HG02610 (cell line): Measurements from ENCODE around the gene WSCD1.

Experiments used
- ATAC-seq: cut with Tn5 transposase; IDR thresholded peaks from one replicate; pipeline ENCODE4 v1.9.1; 2021; ENCODE audit warnings: mild to moderate bottlenecking, moderate library complexity; ENCODE audit not compliant: unreplicated experiment

Gene WSCD1

GRCh38 chr17:6057562-6057961 is 12.6 kb upstream of the WSCD1 start:
- ATAC-seq = no peak

- no peak for ATAC-seq
These were observed 10.8 kb upstream of the WSCD1 start for GRCh38 chr17:6059406-6059805.

DNA sequence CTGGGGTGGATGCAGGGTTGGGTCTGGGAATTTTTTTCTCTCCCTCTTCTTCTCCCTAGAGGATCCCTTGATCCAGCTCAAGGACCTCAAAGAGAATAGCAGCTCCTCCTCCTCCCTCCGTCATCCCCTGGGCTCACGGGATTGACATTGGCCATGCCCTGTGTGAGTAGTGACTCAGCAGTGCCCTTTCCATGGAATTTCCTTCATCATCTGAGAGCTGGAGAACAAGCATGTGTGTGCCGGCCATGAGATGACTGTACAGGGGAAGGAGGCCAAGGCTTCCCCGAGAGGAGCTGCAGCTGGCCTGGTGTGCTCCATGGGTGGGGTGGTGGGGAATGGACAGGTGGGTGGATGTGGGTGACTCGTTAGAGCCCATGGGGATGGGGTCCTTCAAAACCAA is 8.9 kb upstream of the WSCD1 start:
- no peak for ATAC-seq

- ATAC-seq = no peak
These were observed 5.3 kb upstream of the WSCD1 start for GRCh38 chr17:6064868-6065267.

DNA sequence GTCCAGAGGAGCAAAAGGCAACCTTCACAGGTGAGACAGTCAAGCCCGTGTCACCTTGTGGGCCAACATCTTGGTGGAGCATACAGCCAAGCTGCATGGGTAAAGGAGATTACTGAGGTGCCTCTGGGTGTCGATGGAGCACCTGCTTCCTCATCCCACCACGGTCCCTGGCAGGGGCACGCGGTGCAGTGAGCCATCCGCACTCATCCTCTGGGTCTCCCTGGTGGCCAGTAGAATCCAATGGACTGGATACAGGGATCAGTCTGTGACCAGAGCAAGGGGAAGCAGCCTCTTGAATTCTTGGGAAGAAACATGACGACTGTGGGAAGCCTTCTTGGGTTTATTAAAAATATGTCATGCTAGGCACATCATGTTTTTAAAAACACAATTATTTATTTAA is 4.8 kb upstream of the WSCD1 start:
- ATAC-seq = no peak

DNA sequence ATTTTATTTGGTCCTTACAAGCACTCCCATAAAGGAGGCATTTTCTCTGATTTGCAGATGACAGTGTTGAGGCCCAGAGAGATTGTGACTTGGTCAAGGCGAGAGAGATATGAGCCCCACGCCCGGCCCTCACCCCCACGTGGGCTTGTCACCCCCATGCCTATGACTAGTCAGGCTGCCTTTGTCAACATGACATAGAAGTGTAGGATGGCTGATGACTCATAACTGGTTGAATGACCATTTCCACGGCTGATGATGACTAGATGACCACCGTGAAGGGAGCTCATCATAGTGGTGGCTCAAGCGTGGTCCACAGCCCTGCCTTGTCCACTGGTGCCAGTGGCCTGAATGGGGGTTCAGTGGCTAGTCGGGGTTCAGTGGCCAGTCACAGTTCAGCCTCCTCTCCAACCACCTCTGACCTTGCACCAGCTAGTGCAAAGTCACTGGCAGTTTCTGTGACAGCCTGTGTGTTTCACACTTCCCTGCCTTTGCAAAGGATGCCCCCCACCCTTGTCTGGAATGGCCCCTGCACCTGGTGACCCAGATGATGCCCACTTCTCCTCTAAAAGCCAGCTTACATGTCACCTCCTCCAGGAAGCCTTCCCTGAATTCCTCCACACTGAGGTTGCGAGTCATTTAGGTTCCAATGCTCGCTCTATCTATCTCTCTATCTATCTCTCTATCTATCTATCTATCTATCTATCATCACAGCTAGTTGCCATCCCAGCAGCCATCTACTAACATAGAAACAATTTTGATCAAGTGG is 3.8 kb upstream of the WSCD1 start:
- no peak for ATAC-seq

DNA sequence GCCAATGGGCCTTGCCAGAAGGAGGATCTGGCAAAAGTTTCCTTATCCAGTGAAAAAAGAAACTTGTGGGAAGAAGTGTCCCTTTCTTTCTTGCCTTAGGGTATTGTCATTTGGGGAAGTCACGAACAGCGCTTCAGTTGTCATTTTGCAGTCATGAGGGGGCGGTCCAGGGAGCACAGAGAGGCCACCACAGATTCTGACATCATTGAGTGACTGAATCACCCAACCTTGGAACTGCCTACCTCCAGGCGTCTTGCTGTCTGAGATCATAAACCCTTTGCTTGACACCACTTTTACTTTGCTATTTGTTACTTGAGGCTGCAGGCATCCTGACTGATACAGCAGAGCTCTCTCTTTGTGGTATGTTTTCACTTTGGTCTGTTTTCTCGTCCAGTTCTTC is 3.1 kb upstream of the WSCD1 start:
- no peak for ATAC-seq

DNA sequence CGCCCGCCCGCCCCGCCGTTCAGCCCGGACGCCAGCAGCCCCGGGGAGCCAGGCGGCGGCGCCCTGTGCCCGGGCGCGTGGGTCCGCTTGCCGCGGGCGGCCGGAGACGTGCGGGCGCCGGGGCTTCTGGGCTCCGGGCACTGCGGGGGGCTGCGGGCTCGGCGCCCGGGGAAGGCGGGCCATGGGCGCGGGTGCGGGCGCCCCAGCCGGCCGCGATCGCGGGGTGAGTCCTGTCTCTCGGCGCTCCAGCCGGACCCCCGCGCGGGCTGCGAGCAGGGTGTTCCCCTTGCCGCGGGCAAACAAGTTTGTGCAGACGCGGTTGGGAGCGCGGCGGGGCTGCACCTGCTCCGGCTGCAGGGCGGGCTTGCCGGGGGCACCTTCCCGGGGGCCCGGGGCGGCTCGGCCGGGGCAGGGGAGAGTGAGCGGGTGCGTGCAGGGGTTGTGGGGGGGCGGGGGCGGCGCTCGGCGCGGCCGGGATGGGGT is 292 bp downstream of the WSCD1 start:
- ATAC-seq = no peak

- ATAC-seq = no peak
These were observed 833 bp downstream of the WSCD1 start for GRCh38 chr17:6070913-6071511.

DNA sequence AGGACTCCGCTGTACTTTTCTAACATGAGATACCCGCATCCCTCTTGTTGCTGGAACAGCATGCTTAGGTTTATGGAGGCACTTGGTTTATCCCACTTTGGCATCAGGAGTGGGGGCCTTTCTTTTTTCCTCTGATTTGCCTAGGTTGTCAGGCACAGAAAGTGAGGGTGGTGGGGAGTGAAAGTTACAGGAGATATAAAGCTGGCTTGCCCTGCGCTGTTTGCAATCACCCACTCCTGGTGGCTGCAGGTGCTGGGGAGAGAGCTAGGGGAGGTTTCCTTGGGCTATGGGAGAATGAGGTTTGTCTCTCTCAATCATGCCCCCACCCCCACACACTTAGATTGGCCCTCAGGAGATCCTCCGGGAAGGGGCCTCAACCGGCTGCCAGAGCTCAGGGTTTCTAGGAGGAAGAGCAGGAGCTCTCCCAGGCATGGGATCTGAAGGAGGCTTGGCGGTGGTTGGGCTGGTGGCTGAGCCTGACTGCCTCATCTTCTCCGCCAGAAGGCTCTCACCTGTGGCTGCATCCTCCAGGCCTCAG is 1.4 kb downstream of the WSCD1 start:
- no peak for ATAC-seq

- no peak for ATAC-seq
These were observed 2.0 kb downstream of the WSCD1 start for GRCh38 chr17:6072157-6072556.

DNA sequence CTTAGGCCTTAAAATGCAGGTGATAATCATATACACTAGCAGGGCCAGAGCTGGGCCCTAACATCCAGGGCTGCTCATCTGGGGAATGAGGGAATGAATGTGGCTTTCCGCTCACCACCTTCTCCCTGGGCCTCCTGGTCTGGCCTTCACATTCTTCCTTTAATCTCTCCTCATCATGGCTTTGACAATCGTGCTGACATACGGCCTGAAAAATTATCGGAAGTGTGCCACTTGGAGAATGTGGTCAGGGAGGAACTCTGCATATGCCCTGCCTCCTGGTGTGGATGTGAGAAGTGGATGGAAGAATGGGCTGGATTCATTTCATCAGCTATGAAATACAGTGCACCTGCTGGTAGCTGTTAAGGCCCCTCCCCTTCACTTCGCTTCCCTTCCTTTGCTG is 2.4 kb downstream of the WSCD1 start:
- no peak for ATAC-seq

- ATAC-seq = no peak
These were observed 3.4 kb downstream of the WSCD1 start for GRCh38 chr17:6073620-6074019.

GRCh38 chr17:6075050-6075449 is 4.9 kb downstream of the WSCD1 start:
- ATAC-seq = no peak

DNA sequence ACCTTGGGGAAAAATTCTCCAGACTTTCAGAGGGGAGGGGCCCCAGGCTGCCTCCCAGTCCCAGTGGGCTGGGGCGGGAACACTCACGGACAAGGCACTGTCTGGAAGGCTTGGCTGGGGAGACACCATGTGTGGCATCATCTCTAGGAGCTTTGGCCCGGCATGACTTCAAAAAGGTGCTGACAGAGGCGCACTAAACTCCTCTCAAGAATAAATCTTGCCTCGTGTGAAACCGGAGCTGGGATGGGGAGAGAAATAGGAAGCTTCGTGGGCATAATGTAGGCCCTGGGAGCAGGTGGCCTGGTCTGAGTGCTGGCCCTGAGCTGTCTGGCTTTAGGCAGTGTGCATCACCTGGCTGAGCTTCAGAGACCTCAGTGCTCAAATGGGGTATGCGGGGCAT is 5.7 kb downstream of the WSCD1 start:
- no peak for ATAC-seq

- ATAC-seq = no peak
These were observed 7.6 kb downstream of the WSCD1 start for GRCh38 chr17:6077752-6078151.

GRCh38 chr17:6078458-6078871 is 8.3 kb downstream of the WSCD1 start:
- no peak for ATAC-seq

DNA sequence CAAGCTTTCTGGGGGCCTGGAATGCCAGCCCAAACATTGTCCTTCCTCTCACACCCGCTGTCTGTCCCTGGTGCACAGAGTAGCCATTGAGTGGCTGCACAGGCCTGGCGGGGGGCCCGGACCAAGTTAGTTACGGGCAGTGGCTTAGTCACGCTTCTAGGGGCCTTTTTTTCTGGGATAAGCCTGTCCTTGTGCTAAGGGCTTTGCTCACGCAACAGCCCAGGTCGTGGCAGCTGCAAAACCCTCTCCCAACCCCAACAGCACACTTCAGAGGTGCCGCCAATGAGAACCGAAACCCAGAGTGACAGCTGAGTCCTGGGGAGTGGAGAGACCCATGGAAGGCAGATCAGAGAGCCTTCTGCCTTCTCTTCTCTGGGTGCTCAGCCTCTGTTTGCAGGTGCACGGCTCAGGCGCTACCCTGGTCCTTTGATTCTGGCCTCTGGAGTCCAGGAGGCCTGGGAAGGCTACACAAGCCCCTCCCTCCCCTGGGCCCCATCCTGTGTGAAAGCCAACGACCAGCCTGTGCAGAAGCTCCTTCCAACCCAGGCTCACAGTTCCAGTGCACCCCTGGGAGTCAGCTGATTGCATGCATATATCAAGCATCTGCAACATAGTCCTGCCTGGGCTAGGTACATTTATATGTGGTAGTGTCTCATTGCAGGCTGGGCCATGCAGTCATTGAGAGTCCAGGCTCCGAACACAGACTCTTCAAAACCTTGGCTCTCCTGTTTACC is 9.1 kb downstream of the WSCD1 start:
- ATAC-seq = no peak

DNA sequence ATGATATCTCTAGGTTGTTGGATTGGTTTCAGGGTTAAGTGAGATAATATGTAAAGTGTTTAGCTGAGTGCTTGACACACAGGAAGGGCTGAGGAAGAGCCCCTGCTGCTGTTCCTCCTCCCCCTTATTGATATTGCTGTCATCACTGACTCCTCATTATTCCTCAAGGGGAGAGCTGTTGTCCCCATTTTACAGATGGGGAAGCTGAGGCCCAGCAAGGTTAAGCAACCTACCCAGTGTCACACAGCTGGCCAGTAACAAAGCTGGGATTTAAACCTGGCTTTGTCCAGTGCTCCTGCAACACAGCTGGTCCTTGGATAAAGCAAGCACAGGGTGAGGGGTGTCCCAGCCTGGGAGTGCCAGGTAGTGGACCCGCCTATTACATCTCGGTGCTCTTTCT is 9.8 kb downstream of the WSCD1 start:
- no peak for ATAC-seq

DNA sequence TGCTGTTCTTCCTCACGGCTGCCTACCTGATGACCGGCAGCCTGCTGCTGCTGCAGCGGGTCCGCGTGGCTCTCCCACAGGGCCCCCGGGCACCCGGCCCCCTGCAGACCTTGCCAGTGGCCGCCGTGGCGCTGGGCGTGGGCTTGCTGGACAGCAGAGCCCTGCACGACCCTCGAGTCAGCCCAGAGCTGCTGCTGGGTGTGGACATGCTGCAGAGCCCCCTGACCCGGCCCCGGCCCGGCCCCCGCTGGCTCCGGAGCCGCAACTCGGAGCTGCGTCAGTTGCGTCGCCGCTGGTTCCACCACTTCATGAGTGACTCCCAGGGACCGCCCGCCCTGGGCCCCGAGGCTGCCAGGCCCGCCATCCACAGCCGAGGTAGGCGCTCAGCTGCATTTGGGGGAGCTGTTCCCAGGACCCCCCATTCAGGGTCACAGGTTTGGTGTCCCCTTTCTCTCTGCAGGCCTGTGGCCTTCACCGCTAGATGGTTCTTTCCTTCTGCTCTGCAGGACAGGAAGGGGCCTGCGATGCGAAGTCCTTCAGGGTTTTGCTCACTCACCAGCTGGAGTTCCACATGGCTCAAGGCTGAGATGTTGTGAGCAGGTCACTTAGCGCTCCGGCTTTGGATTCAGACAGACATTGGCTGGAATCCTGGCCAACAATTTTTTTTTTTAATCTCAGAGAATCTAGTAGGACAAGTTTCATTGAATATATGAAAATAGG is 10.7 kb downstream of the WSCD1 start:
- ATAC-seq = no peak

DNA sequence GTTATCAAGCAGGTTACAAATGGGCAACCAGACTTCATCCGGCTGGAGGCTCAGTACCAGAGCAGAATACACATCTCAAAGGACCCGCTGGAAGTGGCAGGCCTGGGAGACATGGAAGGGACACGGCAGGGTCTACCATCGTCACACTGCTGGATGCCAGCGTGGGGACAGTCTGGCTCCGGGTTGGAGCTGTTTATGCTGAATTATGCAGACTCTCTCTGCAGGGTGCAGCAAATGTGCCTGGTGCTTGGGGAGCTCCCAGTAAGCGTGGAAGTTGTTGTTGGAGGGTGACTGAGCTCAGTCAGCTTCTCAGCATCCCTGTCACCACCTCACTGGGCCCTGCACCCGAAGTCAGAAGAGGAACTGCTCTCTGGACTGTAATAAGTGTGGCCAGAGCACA is 12.2 kb downstream of the WSCD1 start:
- no peak for ATAC-seq
